ENCODE data around the gene JHY.
A peak's percentile ranks its signal among the peaks of the same experiment; 100 is the strongest.

JHY gene

GRCh38 chr11:122882189-122882856 lies at the start of gene JHY:
Gene JHY, plus strand, starts transcription at chr11:122882759. Its CDS starts 3,091 bp downstream, at chr11:122885850.
- H3K4me3 ChIP-seq (replicated peaks; ENCODE audit: low read depth, low read length), result peak within 1 kb of the TSS; percentile 51
- no peak for TF ChIP-seq CTCF (IDR thresholded peaks at IDR 0.05; ENCODE audit: low read depth, low read length, missing control alignments)
- DNase-seq (ENCODE audit: extremely low read depth, low read depth), result no peak

DNA sequence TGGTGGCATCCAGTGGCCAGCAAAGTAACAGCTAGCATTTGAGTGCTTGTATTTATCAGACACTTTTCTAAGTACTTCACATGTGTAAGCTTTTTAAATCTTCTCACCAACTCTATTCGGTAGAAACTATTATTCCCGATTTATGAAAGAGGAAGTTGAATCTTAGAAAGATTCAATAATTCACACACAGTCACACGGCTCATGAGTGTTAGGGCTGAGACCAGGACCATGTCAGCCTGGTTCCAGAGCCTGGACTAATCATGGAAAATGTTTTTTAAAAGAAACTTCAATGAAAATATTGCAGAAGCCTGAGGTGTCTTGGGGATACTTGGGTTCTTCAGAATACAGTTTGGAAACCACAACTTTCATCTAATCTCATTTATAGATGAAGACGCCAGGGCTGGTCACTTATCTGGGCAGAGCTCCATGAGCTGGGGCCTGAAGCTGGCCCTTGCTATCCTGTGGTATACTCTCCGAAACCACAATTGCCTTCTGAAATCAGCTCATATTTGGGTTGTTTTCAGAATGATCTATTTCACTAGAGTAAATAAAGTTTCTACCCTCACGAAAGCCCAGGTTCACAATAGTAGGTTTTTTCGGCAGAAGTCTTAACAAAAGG lies 48.6 kb upstream of the JHY start:
- no peak for TF ChIP-seq CTCF (IDR thresholded peaks at IDR 0.05; ENCODE audit: low read depth, low read length, missing control alignments)
- H3K4me3 ChIP-seq (replicated peaks; ENCODE audit: low read depth, low read length), result no peak overlapping the region
- no peak for DNase-seq (ENCODE audit: extremely low read depth, low read depth)

- no peak for DNase-seq (ENCODE audit: extremely low read depth, low read depth)
- TF ChIP-seq CTCF (IDR thresholded peaks at IDR 0.05; ENCODE audit: low read depth, low read length, missing control alignments), result no peak
These were observed 45.6 kb upstream of the JHY start for GRCh38 chr11:122836916-122837315.

GRCh38 chr11:122837528-122838346 lies 44.8 kb upstream of the JHY start:
- no peak for DNase-seq (ENCODE audit: extremely low read depth, low read depth)
- no peak for TF ChIP-seq CTCF (IDR thresholded peaks at IDR 0.05; ENCODE audit: low read depth, low read length, missing control alignments)
- no peak overlapping the region for H3K4me3 ChIP-seq (replicated peaks; ENCODE audit: low read depth, low read length)

More at GRCh38 chr11:122836916-122837315, 45.6 kb upstream of the JHY start:
- H3K4me3 ChIP-seq (replicated peaks; ENCODE audit: low read depth, low read length), result no peak overlapping the region

GRCh38 chr11:122843281-122844141 lies 39.0 kb upstream of the JHY start:
- no peak overlapping the region for H3K4me3 ChIP-seq (replicated peaks; ENCODE audit: low read depth, low read length)
- DNase-seq (ENCODE audit: extremely low read depth, low read depth), result no peak
- no peak for TF ChIP-seq CTCF (IDR thresholded peaks at IDR 0.05; ENCODE audit: low read depth, low read length, missing control alignments)

- no peak overlapping the region for H3K4me3 ChIP-seq (replicated peaks; ENCODE audit: low read depth, low read length)
- DNase-seq (ENCODE audit: extremely low read depth, low read depth), result no peak
- TF ChIP-seq CTCF (IDR thresholded peaks at IDR 0.05; ENCODE audit: low read depth, low read length, missing control alignments), result no peak
These were observed 35.1 kb upstream of the JHY start for GRCh38 chr11:122847466-122847865.

Measured in HFF-Myc (cell line).